GM19328 (cell line): ENCODE data around the gene RDX.
A peak's percentile ranks its signal among the peaks of the same experiment; 100 is the strongest.
"Not testable (repeated sequence)": the region's sequence is repeated elsewhere in the genome, so short reads cannot be mapped to it uniquely, and the experiment has no call there.

Source experiments
- ATAC-seq: cut with Tn5 transposase; IDR thresholded peaks from one replicate; pipeline ENCODE4 v1.9.1; 2021; ENCODE audit warnings: mild to moderate bottlenecking, moderate library complexity; ENCODE audit not compliant: unreplicated experiment

RDX gene

GRCh38 chr11:110207123-110207522 is 89.3 kb downstream of the RDX start:
- no peak for ATAC-seq

GRCh38 chr11:110200836-110201235 is 95.6 kb downstream of the RDX start:
- no peak for ATAC-seq

GRCh38 chr11:110200241-110200640 is 96.2 kb downstream of the RDX start:
- no peak for ATAC-seq

- ATAC-seq, result no peak
These were observed 97.0 kb downstream of the RDX start for GRCh38 chr11:110199184-110199981.

- ATAC-seq, result no peak
These were observed 98.2 kb downstream of the RDX start for GRCh38 chr11:110198031-110198729.

GRCh38 chr11:110196884-110197420 is 99.5 kb downstream of the RDX start:
- no peak for ATAC-seq

GRCh38 chr11:110196241-110196754 is 100.1 kb downstream of the RDX start:
- no peak for ATAC-seq

- ATAC-seq, result not testable (repeated sequence)
These were observed 102.1 kb downstream of the RDX start for GRCh38 chr11:110194211-110194766.

- ATAC-seq, result peak; percentile 64
These were observed 103.7 kb downstream of the RDX start for GRCh38 chr11:110192604-110193282.

GRCh38 chr11:110190885-110191284 is 105.5 kb downstream of the RDX start:
- ATAC-seq, result no peak

- no peak for ATAC-seq
These were observed 108.7 kb downstream of the RDX start for GRCh38 chr11:110187731-110188130.

- ATAC-seq, result no peak
These were observed 109.5 kb downstream of the RDX start for GRCh38 chr11:110186867-110187266.

- ATAC-seq, result no peak
These were observed 110.0 kb downstream of the RDX start for GRCh38 chr11:110186456-110186855.

GRCh38 chr11:110185599-110185998 is 110.8 kb downstream of the RDX start:
- ATAC-seq, result no peak

GRCh38 chr11:110185121-110185591 is 111.3 kb downstream of the RDX start:
- ATAC-seq, result no peak

GRCh38 chr11:110184456-110184855 is 112.0 kb downstream of the RDX start:
- no peak for ATAC-seq

GRCh38 chr11:110182886-110183285 is 113.5 kb downstream of the RDX start:
- ATAC-seq, result no peak

- no peak for ATAC-seq
These were observed 117.3 kb downstream of the RDX start for GRCh38 chr11:110179064-110179463.

- ATAC-seq, result no peak
These were observed 119.3 kb downstream of the RDX start for GRCh38 chr11:110177086-110177456.

GRCh38 chr11:110176366-110177085 is 119.9 kb downstream of the RDX start:
- ATAC-seq, result no peak
